GM12865 (cell line): ENCODE data around the gene PHOSPHO1.
A peak's percentile ranks its signal among the peaks of the same experiment; 100 is the strongest.
"Not testable (repeated sequence)": the region's sequence is repeated elsewhere in the genome, so short reads cannot be mapped to it uniquely, and the experiment has no call there.

Experiments
- DNase-seq: peaks from one replicate; pipeline ENCODE4 v3.0.0; 2010; ENCODE audit warnings: low read depth
- H3K4me3 ChIP-seq: 2 replicates; pipeline ENCODE4 v1.5.1; 2011; ENCODE audit warnings: mild to moderate bottlenecking, low read depth, low read length, control low read depth
- CTCF ChIP-seq: IDR thresholded peaks from 2 replicates; pipeline ENCODE4 v1.5.1; 2011; ENCODE audit warnings: low read length, control low read depth, low read depth, inconsistent platforms; ENCODE audit not compliant: insufficient read depth; ENCODE audit errors: missing control alignments

Gene PHOSPHO1

DNA sequence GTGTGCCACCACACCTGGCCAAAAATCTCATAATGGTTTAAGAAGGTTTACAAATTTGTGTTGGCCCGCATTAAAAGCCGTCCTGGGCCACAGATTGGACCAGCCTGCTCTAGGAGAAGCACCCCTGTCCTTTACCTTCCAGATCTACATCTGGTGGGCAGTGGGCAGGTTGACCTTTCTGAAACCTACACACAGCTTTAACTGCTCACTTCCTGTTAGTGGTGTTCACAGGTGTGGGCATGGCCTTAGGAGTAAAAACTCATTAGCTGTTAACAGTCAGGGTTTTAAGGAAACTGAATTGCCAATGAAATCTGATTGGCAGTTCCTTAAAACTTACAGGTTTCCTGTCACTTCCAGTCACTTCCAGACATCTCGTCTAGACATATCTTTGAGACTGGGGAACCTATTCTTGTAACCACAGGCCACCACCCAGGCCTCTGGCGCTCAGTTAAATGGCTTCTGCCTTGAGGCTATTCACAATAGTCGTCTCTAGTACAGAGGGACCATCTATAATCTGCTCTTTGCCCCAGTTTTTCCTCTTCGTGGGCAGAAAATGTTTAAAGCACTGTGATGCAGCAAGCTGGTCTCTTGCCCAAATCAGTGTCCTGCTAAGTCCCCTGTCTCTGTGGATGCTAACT, 49.5 kb downstream of the PHOSPHO1 start:
- no peak overlapping the region for H3K4me3 ChIP-seq
- peak; percentile 20 for DNase-seq
- TF ChIP-seq CTCF = no peak

DNA sequence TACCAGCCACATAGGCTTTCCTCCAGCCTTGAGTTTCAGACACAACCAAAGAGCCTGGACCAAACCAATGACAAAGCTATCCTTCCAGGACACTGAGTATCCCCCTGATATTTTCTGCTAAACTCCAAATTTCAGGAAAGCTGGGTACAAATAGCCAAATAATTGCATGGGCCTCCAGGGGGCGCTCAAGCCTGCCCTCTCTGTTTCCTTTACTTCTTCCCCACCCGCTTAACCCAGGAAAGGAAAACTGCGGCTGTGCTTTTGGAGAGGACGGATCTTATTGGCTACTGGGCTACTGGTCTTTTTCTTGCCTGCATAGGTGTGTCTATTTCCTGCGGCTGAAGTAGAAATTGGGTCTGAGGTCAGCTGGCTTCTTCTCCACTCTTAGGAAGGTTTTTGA, 50.3 kb downstream of the PHOSPHO1 start:
- peak; percentile 83 for TF ChIP-seq CTCF
- no peak overlapping the region for H3K4me3 ChIP-seq
- peak; percentile 69 for DNase-seq

DNA sequence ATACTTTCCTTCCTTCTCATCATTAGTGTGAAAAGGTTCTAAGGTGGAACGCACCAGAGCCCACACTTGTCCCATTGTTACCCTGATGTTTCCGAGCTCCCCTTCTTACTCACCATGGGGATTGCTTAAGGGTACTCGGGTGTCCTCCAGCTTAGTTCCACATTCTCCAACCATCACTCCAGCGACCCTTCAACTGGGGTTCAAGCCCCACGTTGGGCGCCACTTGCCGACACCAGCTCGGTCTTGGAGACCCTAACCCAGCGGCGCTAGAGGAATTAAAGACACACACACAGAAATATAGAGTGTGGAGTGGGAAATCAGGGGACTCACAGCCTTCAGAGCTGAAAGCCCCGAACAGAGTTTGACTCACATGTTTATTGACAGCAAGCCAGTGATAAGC, 54.6 kb downstream of the PHOSPHO1 start:
- DNase-seq, H3K4me3 ChIP-seq: not testable (repeated sequence)
